ENCODE data around the gene SLF2. TPM values are rescaled to one million over a fixed set of nuclear protein-coding genes. Genes with fewer than 3 reads are reported as not detected.
A peak's percentile ranks its signal among the peaks of the same experiment; 100 is the strongest.

Gene SLF2
- total RNA-seq, 3 donors from 2014 or later (not counting 1 experiment from before 2014, with no cell fraction given): 24.2 to 35.4 (median 30.9) TPM

DNA sequence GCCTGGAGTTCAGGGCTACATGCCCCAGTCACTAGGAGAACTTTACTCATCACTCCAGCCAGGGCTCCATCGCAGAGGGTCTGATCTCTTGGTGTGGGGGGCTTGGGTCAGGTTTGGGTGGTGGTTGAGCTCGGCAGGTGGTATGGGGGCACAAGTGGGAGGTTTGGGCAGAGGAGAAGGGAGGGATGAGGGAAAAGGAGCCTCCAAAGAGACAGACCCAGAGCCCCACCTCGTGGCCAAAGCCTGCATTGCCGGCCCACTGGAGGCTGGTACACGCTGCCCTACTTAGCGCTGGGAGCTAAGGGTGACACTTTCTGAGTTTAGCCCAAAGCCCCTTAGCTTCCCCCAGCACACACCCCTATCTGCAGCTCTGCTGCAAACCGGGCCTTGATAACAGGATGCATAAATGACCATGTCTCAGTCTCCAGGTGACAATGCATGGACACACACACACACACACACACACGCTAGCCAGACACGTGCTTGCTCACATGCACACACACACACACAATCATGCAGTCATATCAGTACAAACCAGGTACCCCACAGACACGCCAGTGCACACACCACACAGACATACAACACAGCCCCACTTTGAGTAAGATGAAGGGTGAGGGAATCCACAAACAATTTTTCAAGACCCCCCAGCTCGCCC, 101.6 kb downstream of the SLF2 start:
- peak; percentile 76 for TF ChIP-seq CTCF (IDR thresholded peaks at IDR 0.05)
- Mint-ChIP-seq H3K4me1 (peaks cover 10 to 28% of the 10 kb centered on the region in 2 donors), H3K4me3 (no peak overlapping the region), H3K9me3 (no peaks in the 10 kb centered on the region), H3K27me3 (ENCODE audit: low read depth in 2 of 2) (peaks cover 33 to 43% of the 10 kb centered on the region in 2 donors), H3K27ac (no peak overlapping the region), H3K36me3 (no peaks in the 10 kb centered on the region)
- 23% methylated on average over 10 of the region's 11 CpGs for WGBS (ENCODE audit: insufficient coverage)
- H3K27me3 ChIP-seq (ENCODE audit: control insufficient read depth, insufficient read depth, low read length): peaks cover 15% of the 10 kb centered on the region
- DNase-seq: peak; percentile 73 to 84
- peaks cover 19% of the 10 kb centered on the region for H3K4me1 ChIP-seq (ENCODE audit: control insufficient read depth, insufficient read depth, low read length)
- intact Hi-C loops (cut with micrococcal nuclease): loop anchor here (1.0 to 5.0 kb wide), 2 partner anchors 15 to 342 kb away; partner anchors contain the start of gene LZTS2
- H3K36me3 ChIP-seq (ENCODE audit: control insufficient read depth, insufficient read depth, low read length): no peaks in the 10 kb centered on the region
- peak; percentile 63 to 73 (median 72) for ATAC-seq
- no peak overlapping the region for H3K27ac ChIP-seq (ENCODE audit: low read length)
- H3K4me3 ChIP-seq (ENCODE audit: low read length): no peak overlapping the region
- H3K9me3 ChIP-seq (ENCODE audit: control insufficient read depth, insufficient read depth, low read length): no peaks in the 10 kb centered on the region

Other genes starting within 250 kb of the SLF2 start
- not detected for gene PAX2, start 167.4 kb upstream of the SLF2 start, total RNA-seq
- 1 to 10 TPM in 1 of 3 donors, under 1 TPM in 1, not detected in 1; 0.53 to 1.7 TPM for gene SEMA4G, start 56.5 kb downstream of the SLF2 start, total RNA-seq
- 10 to 100 TPM; 27.2 to 42.0 (median 33.1) TPM for gene MRPL43, start 74.5 kb downstream of the SLF2 start, total RNA-seq
- 1 to 10 TPM; 2.2 to 3.6 (median 3.3) TPM for gene TWNK, start 74.6 kb downstream of the SLF2 start, total RNA-seq
- gene LZTS2, start 86.8 kb downstream of the SLF2 start, total RNA-seq: 10 to 100 TPM in 2 of 3 donors, 1 to 10 TPM in 1; 8.0 to 16.1 (median 11.7) TPM
- 1 to 10 TPM in 1 of 3 donors, under 1 TPM in 2; 0.35 to 1.2 (median 0.52) TPM for gene PDZD7, start 118.2 kb downstream of the SLF2 start, total RNA-seq
- gene SFXN3, start 118.3 kb downstream of the SLF2 start, total RNA-seq: 10 to 100 TPM; 59.7 to 74.5 (median 68.9) TPM
- under 1 TPM in 1 of 3 donors, not detected in 2; 0.49 TPM for gene KAZALD1, start 149.0 kb downstream of the SLF2 start, total RNA-seq
- gene TLX1, start 218.3 kb downstream of the SLF2 start, total RNA-seq: not detected